Cardiac muscle cell (in vitro differentiated cells and primary cell): ENCODE results near the gene TFDP2. TPM values are rescaled to one million over a fixed set of nuclear protein-coding genes. Genes with fewer than 3 reads are reported as not detected.

Source experiments
- DNase-seq, 2 donors: peaks; one replicate each; pipeline versions ENCODE4 v3.0.0 to v3.0.0-alpha.2; 2010 to 2017; ENCODE audit warnings: low read depth in 1 of 2, low spot score in 1 of 2
- H3K27ac ChIP-seq: fragments of 200-600 bp; sonication (generic); 2 replicates; pipeline ENCODE4 v1.5.1; 2016
- H3K27me3 ChIP-seq: fragments of 200-600 bp; sonication (generic); 2 replicates; pipeline ENCODE4 v1.6.0; 2016; ENCODE audit warnings: control low read depth
- H3K36me3 ChIP-seq: fragments of 200-600 bp; sonication (generic); 2 replicates; pipeline ENCODE4 v1.5.1; 2016; ENCODE audit warnings: control low read depth
- H3K4me1 ChIP-seq: fragments of 200-600 bp; sonication (generic); 2 replicates; pipeline ENCODE4 v1.8.1; 2017; ENCODE audit warnings: low read depth, mild to moderate bottlenecking, mixed run types
- H3K4me3 ChIP-seq: fragments of 200-600 bp; sonication (generic); 2 replicates; pipeline ENCODE4 v1.5.1; 2016; ENCODE audit warnings: mild to moderate bottlenecking
- H3K9me3 ChIP-seq: fragments of 200-600 bp; sonication (generic); 2 replicates; pipeline ENCODE4 v1.5.1; 2017; ENCODE audit warnings: low read depth, mild to moderate bottlenecking, control low read depth
- CTCF ChIP-seq: IDR thresholded peaks from 2 replicates; pipeline ENCODE4 v1.5.1; 2012; ENCODE audit warnings: low read depth, mild to moderate bottlenecking, low read length
- polyA plus RNA-seq: library from polyadenylated mRNA; unstranded; fragments of >200 nt; fragmentation: Nextera tagmentation; extraction: Ambion mirVana; gene quantifications from 2 replicates; pipeline ENCODE4 v1.2.1, GENCODE V29; 2016
- total RNA-seq: library from RNA; depleted of rRNA; stranded (reverse); fragments of >200 nt; gene quantifications from 2 replicates; pipeline ENCODE4 v1.2.3, GENCODE V29; 2016

The TFDP2 gene
- total and polyA plus RNA-seq, 2 experiments from 2014 or later, result 60.8 to 95.2 TPM

GRCh38 chr3:142088522-142088921 lies 60.8 kb downstream of the TFDP2 start:
- DNase-seq, result peak in 1 of 2 donors; percentile 59

GRCh38 chr3:142087676-142088075 lies 61.7 kb downstream of the TFDP2 start:
- no peaks in the 10 kb centered on the region for H3K27me3 ChIP-seq
- H3K27ac ChIP-seq, result no peak overlapping the region
- H3K9me3 ChIP-seq, result no peaks in the 10 kb centered on the region
- H3K4me3 ChIP-seq, result no peak overlapping the region
- no peak for TF ChIP-seq CTCF
- DNase-seq, result peak in 1 of 2 donors; percentile 52
- no peaks in the 10 kb centered on the region for H3K4me1 ChIP-seq
- H3K36me3 ChIP-seq, result no peaks in the 10 kb centered on the region

More at GRCh38 chr3:142088522-142088921, 60.8 kb downstream of the TFDP2 start:
- no peaks in the 10 kb centered on the region for H3K36me3 ChIP-seq
- no peaks in the 10 kb centered on the region for H3K9me3 ChIP-seq
- TF ChIP-seq CTCF, result no peak
- no peak overlapping the region for H3K4me3 ChIP-seq
- H3K4me1 ChIP-seq, result no peaks in the 10 kb centered on the region
- no peak overlapping the region for H3K27ac ChIP-seq
- no peaks in the 10 kb centered on the region for H3K27me3 ChIP-seq

GRCh38 chr3:142086581-142087090 lies 62.7 kb downstream of the TFDP2 start:
- H3K4me1 ChIP-seq, result no peaks in the 10 kb centered on the region
- DNase-seq, result no peak
- H3K27ac ChIP-seq, result no peak overlapping the region
- TF ChIP-seq CTCF, result no peak
- H3K36me3 ChIP-seq, result no peaks in the 10 kb centered on the region
- no peaks in the 10 kb centered on the region for H3K9me3 ChIP-seq
- H3K4me3 ChIP-seq, result no peak overlapping the region
- H3K27me3 ChIP-seq, result no peaks in the 10 kb centered on the region

- no peak for DNase-seq
- H3K36me3 ChIP-seq, result no peaks in the 10 kb centered on the region
- TF ChIP-seq CTCF, result no peak
- no peaks in the 10 kb centered on the region for H3K4me1 ChIP-seq
- no peaks in the 10 kb centered on the region for H3K27me3 ChIP-seq
- H3K9me3 ChIP-seq, result no peaks in the 10 kb centered on the region
- H3K4me3 ChIP-seq, result no peak overlapping the region
- no peak overlapping the region for H3K27ac ChIP-seq
Measured at GRCh38 chr3:142081178-142081577, 68.2 kb downstream of the TFDP2 start.

- no peak overlapping the region for H3K27ac ChIP-seq
- H3K27me3 ChIP-seq, result no peaks in the 10 kb centered on the region
- no peak for DNase-seq
- no peak for TF ChIP-seq CTCF
- no peaks in the 10 kb centered on the region for H3K4me1 ChIP-seq
- H3K9me3 ChIP-seq, result no peaks in the 10 kb centered on the region
- no peak overlapping the region for H3K4me3 ChIP-seq
- no peaks in the 10 kb centered on the region for H3K36me3 ChIP-seq
Measured at GRCh38 chr3:142077859-142078500, 71.4 kb downstream of the TFDP2 start.
